Ectodermal cell (in vitro differentiated cells): Measurements from ENCODE around the gene CAB39.

Experiments
- H3K27ac ChIP-seq: 2 replicates; pipeline ENCODE4 v1.7.0; 2013; ENCODE audit warnings: mild to moderate bottlenecking, low read depth, low read length; ENCODE audit not compliant: insufficient read depth, poor library complexity, severe bottlenecking
- H3K27me3 ChIP-seq: 2 replicates; pipeline ENCODE4 v1.7.0; 2013; ENCODE audit warnings: mild to moderate bottlenecking, low read length; ENCODE audit not compliant: insufficient read depth, control insufficient read depth, poor library complexity, severe bottlenecking
- H3K36me3 ChIP-seq: one replicate; pipeline ENCODE4 v1.7.0; 2013; ENCODE audit warnings: low read length; ENCODE audit not compliant: control insufficient read depth, insufficient read depth
- H3K4me1 ChIP-seq: one replicate; pipeline ENCODE4 v1.7.0; 2013; ENCODE audit warnings: low read length; ENCODE audit not compliant: control insufficient read depth, insufficient read depth
- H3K4me3 ChIP-seq: 2 replicates; pipeline ENCODE4 v1.7.0; 2013; ENCODE audit warnings: low read depth, low read length, control low read depth; ENCODE audit not compliant: insufficient read depth
- H3K9me3 ChIP-seq: 2 replicates; pipeline ENCODE4 v1.7.0; 2013; ENCODE audit warnings: mild to moderate bottlenecking, low read length, moderate library complexity; ENCODE audit not compliant: control insufficient read depth
- WGBS, 2 experiments: methylation state at CpG; one replicate each; pipeline ENCODE4 v1.1.7; 2013; ENCODE audit warnings: missing lambda C conversion rate in 2 of 2; 5-methylcytosine and 5-hydroxymethylcytosine counted together

The CAB39 gene

GRCh38 chr2:230809677-230810251 is 97.1 kb downstream of the CAB39 start:
- Histone ChIP-seq H3K4me1 (no peaks in the 10 kb centered on the region), H3K27me3 (no peaks in the 10 kb centered on the region), H3K4me3 (no peak overlapping the region), H3K36me3 (peaks cover 7% of the 10 kb centered on the region), H3K27ac (no peak overlapping the region), H3K9me3 (no peaks in the 10 kb centered on the region)
- WGBS, 2 experiments, result 86% methylated on average over 7 of the region's 8 CpGs; no CpG with 5 or more reads in 1 of the 2 experiments

GRCh38 chr2:230811508-230811907 is 98.9 kb downstream of the CAB39 start:
- Histone ChIP-seq H3K36me3 (peaks cover 7% of the 10 kb centered on the region), H3K27me3 (no peaks in the 10 kb centered on the region), H3K9me3 (no peaks in the 10 kb centered on the region), H3K27ac (no peak overlapping the region), H3K4me1 (no peaks in the 10 kb centered on the region), H3K4me3 (no peak overlapping the region)
- WGBS, 2 experiments, result 93 to 100% methylated on average over 3 of the region's 3 CpGs

GRCh38 chr2:230812033-230812432 is 99.4 kb downstream of the CAB39 start:
- H3K27ac ChIP-seq, result no peak overlapping the region
- H3K9me3 ChIP-seq, result no peaks in the 10 kb centered on the region
- H3K4me3 ChIP-seq, result no peak overlapping the region
- peaks cover 7% of the 10 kb centered on the region for H3K36me3 ChIP-seq
- no peaks in the 10 kb centered on the region for H3K27me3 ChIP-seq
- WGBS, 2 experiments, result 94% methylated on average over 6 of the region's 6 CpGs
- no peaks in the 10 kb centered on the region for H3K4me1 ChIP-seq

- 88 to 92% methylated on average over 2 of the region's 2 CpGs for WGBS, 2 experiments
- H3K9me3 ChIP-seq, result no peaks in the 10 kb centered on the region
- no peak overlapping the region for H3K4me3 ChIP-seq
- no peaks in the 10 kb centered on the region for H3K4me1 ChIP-seq
- H3K27me3 ChIP-seq, result no peaks in the 10 kb centered on the region
- no peak overlapping the region for H3K27ac ChIP-seq
- H3K36me3 ChIP-seq, result peaks cover 7% of the 10 kb centered on the region
Measured at GRCh38 chr2:230814616-230815015, 102.0 kb downstream of the CAB39 start.

GRCh38 chr2:230815088-230815487 is 102.4 kb downstream of the CAB39 start:
- 93 to 94% methylated on average over 3 of the region's 3 CpGs for whole genome bisulfite sequencing, 2 experiments
- no peaks in the 10 kb centered on the region for H3K9me3 ChIP-seq
- H3K27ac ChIP-seq, result no peak overlapping the region
- H3K4me3 ChIP-seq, result no peak overlapping the region
- no peaks in the 10 kb centered on the region for H3K27me3 ChIP-seq
- no peaks in the 10 kb centered on the region for H3K4me1 ChIP-seq
- peaks cover 7% of the 10 kb centered on the region for H3K36me3 ChIP-seq

- no peak overlapping the region for H3K4me3 ChIP-seq
- H3K9me3 ChIP-seq, result no peaks in the 10 kb centered on the region
- peaks cover 8% of the 10 kb centered on the region for H3K4me1 ChIP-seq
- WGBS, 2 experiments, result 94 to 95% methylated on average over 6 of the region's 7 CpGs
- no peak overlapping the region for H3K27ac ChIP-seq
- no peaks in the 10 kb centered on the region for H3K36me3 ChIP-seq
- H3K27me3 ChIP-seq, result no peaks in the 10 kb centered on the region
Measured at GRCh38 chr2:230816735-230817134, 104.1 kb downstream of the CAB39 start.

GRCh38 chr2:230819433-230819832 is 106.8 kb downstream of the CAB39 start:
- Histone ChIP-seq H3K9me3 (no peaks in the 10 kb centered on the region), H3K4me3 (no peak overlapping the region), H3K27ac (no peak overlapping the region), H3K4me1 (peaks cover 8% of the 10 kb centered on the region), H3K36me3 (no peaks in the 10 kb centered on the region), H3K27me3 (no peaks in the 10 kb centered on the region)
- WGBS, 2 experiments, result 92 to 96% methylated on average over 1 of the region's 1 CpG

- no peaks in the 10 kb centered on the region for H3K9me3 ChIP-seq
- no peaks in the 10 kb centered on the region for H3K27me3 ChIP-seq
- H3K4me1 ChIP-seq, result peaks cover 8% of the 10 kb centered on the region
- 68 to 71% methylated on average over 18 of the region's 18 CpGs for WGBS, 2 experiments
- H3K4me3 ChIP-seq, result no peak overlapping the region
- no peaks in the 10 kb centered on the region for H3K36me3 ChIP-seq
- no peak overlapping the region for H3K27ac ChIP-seq
Measured at GRCh38 chr2:230821261-230821990, 108.8 kb downstream of the CAB39 start.

- Histone ChIP-seq H3K27me3 (no peaks in the 10 kb centered on the region), H3K4me1 (peaks cover 8% of the 10 kb centered on the region), H3K36me3 (no peaks in the 10 kb centered on the region), H3K4me3 (no peak overlapping the region), H3K9me3 (no peaks in the 10 kb centered on the region), H3K27ac (no peak overlapping the region)
- WGBS, 2 experiments, result 96% methylated on average over 13 of the region's 13 CpGs
Measured at GRCh38 chr2:230821991-230822520, 109.4 kb downstream of the CAB39 start.

GRCh38 chr2:230823264-230823964 is 110.8 kb downstream of the CAB39 start:
- WGBS, 2 experiments, result 89 to 91% methylated on average over 10 of the region's 10 CpGs
- H3K4me1 ChIP-seq, result peaks cover 8% of the 10 kb centered on the region

More at GRCh38 chr2:230823264-230823964, 110.8 kb downstream of the CAB39 start:
- no peak overlapping the region for H3K4me3 ChIP-seq
- H3K9me3 ChIP-seq, result no peaks in the 10 kb centered on the region
- no peaks in the 10 kb centered on the region for H3K27me3 ChIP-seq
- no peak overlapping the region for H3K27ac ChIP-seq
- H3K36me3 ChIP-seq, result no peaks in the 10 kb centered on the region
